NT2/D1 (cell line): ENCODE measurements around the gene SMIM11.
"Not testable (repeated sequence)": the region's sequence is repeated elsewhere in the genome, so short reads cannot be mapped to it uniquely, and the experiment has no call there.

ENCODE experiments used
- DNase-seq: peaks from one replicate; pipeline ENCODE4 v3.0.0-alpha.2; 2011; ENCODE audit warnings: low read depth, low spot score
- H3K27me3 ChIP-seq: 2 replicates; pipeline ENCODE4 v1.6.0; 2011; ENCODE audit warnings: mild to moderate bottlenecking; ENCODE audit not compliant: insufficient read length, insufficient read depth
- H3K36me3 ChIP-seq: 2 replicates; pipeline ENCODE4 v1.6.1; 2011; ENCODE audit warnings: mild to moderate bottlenecking, low read length, mixed read lengths; ENCODE audit not compliant: insufficient read depth, insufficient read length
- H3K4me1 ChIP-seq: 2 replicates; pipeline ENCODE4 v1.5.1; 2011; ENCODE audit not compliant: insufficient read depth, insufficient read length
- H3K4me3 ChIP-seq: 2 replicates; pipeline ENCODE4 v1.5.1; 2011; ENCODE audit warnings: low read depth; ENCODE audit not compliant: insufficient read length
- H3K9ac ChIP-seq: 2 replicates; pipeline ENCODE4 v1.6.0; 2011; ENCODE audit warnings: low read depth; ENCODE audit not compliant: insufficient read length
- H3K9me3 ChIP-seq: 2 replicates; pipeline ENCODE4 v1.5.1; 2011; ENCODE audit warnings: mild to moderate bottlenecking, low read length; ENCODE audit not compliant: insufficient read depth
- SUZ12 ChIP-seq: IDR thresholded peaks from 2 replicates; pipeline ENCODE4 v1.6.1; 2011; ENCODE audit not compliant: insufficient read length, insufficient read depth; ENCODE audit errors: extremely low read depth
- YY1 ChIP-seq: IDR thresholded peaks from 2 replicates; pipeline ENCODE4 v1.6.1; 2011; ENCODE audit not compliant: insufficient read length, insufficient read depth
- ZNF274 ChIP-seq: IDR thresholded peaks from 2 replicates; pipeline ENCODE4 v1.6.1; 2011; ENCODE audit warnings: mild to moderate bottlenecking, low read depth, low read length

Gene SMIM11

GRCh38 chr21:34374940-34375618, at the start of gene SMIM11:
Gene SMIM11, plus strand, starts transcription at chr21:34375507. Its CDS starts 3,998 bp downstream, at chr21:34379505.
- H3K4me1 ChIP-seq, H3K9ac ChIP-seq, H3K27me3 ChIP-seq, H3K36me3 ChIP-seq, H3K4me3 ChIP-seq, H3K9me3 ChIP-seq, DNase-seq: not testable (repeated sequence)

- TF ChIP-seq SUZ12: no peak
- TF ChIP-seq YY1: no peak
- Histone ChIP-seq H3K4me3 (no peak overlapping the region), H3K9me3 (peaks cover 11% of the 10 kb centered on the region; the same call in 1 of the 2 replicates), H3K36me3 (no peaks in the 10 kb centered on the region), H3K4me1 (peaks cover 3% of the 10 kb centered on the region), H3K27me3 (no peaks in the 10 kb centered on the region), H3K9ac (no peak overlapping the region)
- no peak for DNase-seq
Measured at GRCh38 chr21:34330055-34330454, 45.3 kb upstream of the SMIM11 start.

GRCh38 chr21:34331726-34332125, 43.6 kb upstream of the SMIM11 start:
- Histone ChIP-seq H3K4me1 (peaks cover 3% of the 10 kb centered on the region), H3K27me3 (no peaks in the 10 kb centered on the region), H3K9me3 (peaks cover 11% of the 10 kb centered on the region; the same call in 1 of the 2 replicates), H3K36me3 (no peaks in the 10 kb centered on the region), H3K9ac (no peak overlapping the region), H3K4me3 (no peak overlapping the region)
- no peak for DNase-seq
- TF ChIP-seq ZNF274 (no peak), YY1 (no peak), SUZ12 (no peak)

GRCh38 chr21:34332347-34332746, 43.0 kb upstream of the SMIM11 start:
- Histone ChIP-seq H3K27me3 (no peaks in the 10 kb centered on the region), H3K9ac (no peak overlapping the region), H3K36me3 (no peaks in the 10 kb centered on the region), H3K9me3 (peaks cover 11% of the 10 kb centered on the region; the same call in 1 of the 2 replicates), H3K4me3 (no peak overlapping the region), H3K4me1 (peaks cover 3% of the 10 kb centered on the region)
- DNase-seq: no peak
- TF ChIP-seq ZNF274 (no peak), YY1 (no peak), SUZ12 (no peak)

GRCh38 chr21:34333121-34333739, 42.1 kb upstream of the SMIM11 start:
- Histone ChIP-seq H3K9me3 (peaks cover 11% of the 10 kb centered on the region; the same call in 1 of the 2 replicates), H3K4me3 (no peak overlapping the region), H3K4me1 (peaks cover 3% of the 10 kb centered on the region), H3K36me3 (no peaks in the 10 kb centered on the region), H3K27me3 (no peaks in the 10 kb centered on the region), H3K9ac (no peak overlapping the region)
- TF ChIP-seq YY1 (no peak), SUZ12 (no peak), ZNF274 (no peak)
- DNase-seq: no peak

GRCh38 chr21:34335316-34335715, 40.0 kb upstream of the SMIM11 start:
- no peaks in the 10 kb centered on the region; the same call in 1 of the 2 replicates for H3K9me3 ChIP-seq
- H3K36me3 ChIP-seq: no peaks in the 10 kb centered on the region
- no peak for TF ChIP-seq ZNF274
- no peak for TF ChIP-seq YY1
- TF ChIP-seq SUZ12: no peak
- no peak overlapping the region for H3K9ac ChIP-seq
- peaks cover 3% of the 10 kb centered on the region for H3K4me1 ChIP-seq
- no peak for DNase-seq
- no peaks in the 10 kb centered on the region for H3K27me3 ChIP-seq
- no peak overlapping the region for H3K4me3 ChIP-seq

- Histone ChIP-seq H3K9me3 (no peaks in the 10 kb centered on the region; the same call in 1 of the 2 replicates), H3K4me3 (no peak overlapping the region), H3K4me1 (peaks cover 3% of the 10 kb centered on the region), H3K9ac (no peak overlapping the region), H3K36me3 (no peaks in the 10 kb centered on the region), H3K27me3 (no peaks in the 10 kb centered on the region)
- TF ChIP-seq SUZ12: no peak
- no peak for TF ChIP-seq ZNF274
- no peak for TF ChIP-seq YY1
- DNase-seq: no peak
Measured at GRCh38 chr21:34336245-34336644, 39.1 kb upstream of the SMIM11 start.
